ENCODE data around the gene KLHL22. TPM values are rescaled to one million over a fixed set of nuclear protein-coding genes. Genes with fewer than 3 reads are reported as not detected.

The KLHL22 gene
- total RNA-seq, 1 donor: 29.6 TPM

DNA sequence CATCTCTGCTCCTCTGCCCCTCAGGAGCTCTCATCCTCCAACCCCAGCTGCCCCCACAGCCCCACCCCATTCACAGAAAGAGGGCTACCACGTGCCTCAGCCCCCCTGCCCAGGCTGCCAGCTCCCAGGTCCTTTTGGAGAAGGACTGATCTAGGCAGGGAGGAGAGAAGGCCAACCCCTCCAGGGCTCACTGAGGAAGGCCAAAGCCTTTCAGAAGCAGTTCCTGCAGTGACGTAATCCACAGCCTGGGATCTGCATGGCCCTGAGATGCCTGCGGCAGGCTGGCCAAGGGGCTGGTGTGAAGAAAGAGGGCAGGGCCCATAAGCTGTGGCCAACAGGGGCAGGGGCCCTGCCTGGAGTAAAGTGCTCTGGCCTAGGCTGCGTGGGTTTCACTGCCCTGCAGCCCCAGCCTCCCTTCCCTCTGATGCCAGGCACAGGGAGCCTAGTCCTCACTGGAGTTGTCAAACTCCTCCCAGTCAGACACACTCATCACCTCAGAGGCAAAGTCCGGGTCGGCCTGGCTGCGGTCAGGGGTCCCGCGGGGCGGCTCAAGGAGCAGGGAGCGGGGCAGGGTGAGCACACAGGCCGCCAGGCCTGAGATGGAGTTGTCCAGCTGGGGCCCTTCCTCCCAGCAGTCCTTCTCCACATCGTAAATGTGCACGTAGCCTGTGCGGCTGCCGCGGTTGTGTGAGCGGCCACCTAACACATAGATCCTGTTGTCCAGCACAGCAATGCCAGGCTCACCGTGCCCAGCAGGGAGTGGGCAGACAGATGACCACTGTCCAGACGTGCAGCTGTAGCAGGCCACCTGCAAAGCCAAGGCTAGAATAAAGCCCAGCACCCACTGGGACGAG, 53.7 kb downstream of the KLHL22 start:
- H3K4me3 ChIP-seq (ENCODE audit: low read depth, low read length): no peak overlapping the region
- no peak for TF ChIP-seq CTCF (IDR thresholded peaks at IDR 0.05; ENCODE audit: insufficient read depth, low read length)
- peak; percentile 42 for DNase-seq (ENCODE audit: low read depth)

GRCh38 chr22:20440637-20441591, 54.7 kb downstream of the KLHL22 start:
- no peak for TF ChIP-seq CTCF (IDR thresholded peaks at IDR 0.05; ENCODE audit: insufficient read depth, low read length)
- no peak for DNase-seq (ENCODE audit: low read depth)

DNA sequence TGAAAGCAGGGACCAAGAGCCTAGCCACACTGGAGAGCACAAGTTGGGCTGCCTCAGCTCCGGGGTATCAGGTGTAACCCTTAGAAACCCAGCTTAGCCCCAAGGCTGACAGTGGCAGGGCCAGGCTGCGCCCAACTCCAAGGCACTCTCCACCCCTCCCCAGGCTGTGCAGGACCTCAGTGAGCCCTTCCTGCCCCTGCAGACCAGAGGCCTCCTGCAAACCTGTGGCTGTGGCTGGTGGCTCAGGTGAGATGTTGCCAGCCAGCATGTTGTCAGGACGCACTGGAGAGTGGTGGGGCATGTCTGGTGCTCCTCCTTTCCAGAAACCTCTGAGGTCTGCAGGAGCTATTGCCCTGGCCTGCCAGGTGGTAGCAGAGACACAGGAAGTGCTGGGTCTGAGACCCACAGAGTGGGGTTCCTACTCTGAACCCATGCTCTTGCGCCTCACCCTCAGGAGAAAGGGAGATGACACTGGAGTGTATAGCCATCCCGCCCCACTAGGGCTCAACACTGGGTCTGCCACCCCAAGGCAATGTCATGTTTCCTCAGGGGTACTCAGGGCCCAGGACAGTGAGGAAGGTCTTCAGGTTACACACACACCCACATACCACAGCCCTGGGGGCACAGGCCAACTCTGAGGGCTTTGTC, 55.5 kb downstream of the KLHL22 start:
- no peak for TF ChIP-seq CTCF (IDR thresholded peaks at IDR 0.05; ENCODE audit: insufficient read depth, low read length)
- no peak for DNase-seq (ENCODE audit: low read depth)
- H3K4me3 ChIP-seq (ENCODE audit: low read depth, low read length): no peak overlapping the region

More at GRCh38 chr22:20440637-20441591, 54.7 kb downstream of the KLHL22 start:
- H3K4me3 ChIP-seq (ENCODE audit: low read depth, low read length): no peak overlapping the region

DNA sequence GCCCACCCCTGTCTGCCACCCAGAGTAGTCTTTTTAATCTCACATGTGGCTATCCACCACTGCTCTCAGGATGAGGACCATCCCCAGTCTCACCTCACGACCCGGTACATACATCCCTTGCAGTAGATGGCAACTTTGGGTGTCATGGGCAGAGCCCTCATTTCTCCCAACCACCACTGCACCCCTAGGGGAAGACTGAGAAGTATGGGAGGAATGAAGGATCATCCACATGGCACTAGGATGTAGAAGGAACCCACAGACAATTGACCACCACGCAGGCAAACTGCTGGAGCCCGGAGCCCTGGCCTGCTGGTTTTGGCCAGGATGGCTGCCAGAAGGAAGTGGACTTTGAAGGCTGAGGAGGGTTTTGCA, 56.1 kb downstream of the KLHL22 start:
- TF ChIP-seq CTCF (IDR thresholded peaks at IDR 0.05; ENCODE audit: insufficient read depth, low read length): no peak
- DNase-seq (ENCODE audit: low read depth): no peak

GRCh38 chr22:20438678-20439492, 56.7 kb downstream of the KLHL22 start:
- H3K4me3 ChIP-seq (ENCODE audit: low read depth, low read length): peak overlapping the region; percentile 91
- DNase-seq (ENCODE audit: low read depth): no peak
- peak; percentile 52 for TF ChIP-seq CTCF (IDR thresholded peaks at IDR 0.05; ENCODE audit: insufficient read depth, low read length)

More for the DNA sequence above, 56.1 kb downstream of the KLHL22 start:
- H3K4me3 ChIP-seq (ENCODE audit: low read depth, low read length): no peak overlapping the region

- no peak for TF ChIP-seq CTCF (IDR thresholded peaks at IDR 0.05; ENCODE audit: insufficient read depth, low read length)
- DNase-seq (ENCODE audit: low read depth): no peak
- H3K4me3 ChIP-seq (ENCODE audit: low read depth, low read length): peak overlapping the region; percentile 91
These were observed 57.2 kb downstream of the KLHL22 start for GRCh38 chr22:20438427-20438677.
